AG10803 (cell line): ENCODE results near the gene ITM2B.
"Not testable (repeated sequence)": the region's sequence is repeated elsewhere in the genome, so short reads cannot be mapped to it uniquely, and the experiment has no call there.

Experiments
- DNase-seq: peaks from one replicate; pipeline ENCODE4 v3.0.0; 2010; ENCODE audit warnings: low read depth
- H3K4me3 ChIP-seq: 2 replicates; pipeline ENCODE4 v1.5.1; 2011; ENCODE audit warnings: mild to moderate bottlenecking, low read length, control low read depth
- TF ChIP-seq, protein P1 (sequence below): conservative IDR thresholded peaks from 2 replicates; pipeline ENCODE4 v1.5.1; 2011; ENCODE audit warnings: mild to moderate bottlenecking, low read length, control low read depth, inconsistent platforms

The ITM2B gene

DNA sequence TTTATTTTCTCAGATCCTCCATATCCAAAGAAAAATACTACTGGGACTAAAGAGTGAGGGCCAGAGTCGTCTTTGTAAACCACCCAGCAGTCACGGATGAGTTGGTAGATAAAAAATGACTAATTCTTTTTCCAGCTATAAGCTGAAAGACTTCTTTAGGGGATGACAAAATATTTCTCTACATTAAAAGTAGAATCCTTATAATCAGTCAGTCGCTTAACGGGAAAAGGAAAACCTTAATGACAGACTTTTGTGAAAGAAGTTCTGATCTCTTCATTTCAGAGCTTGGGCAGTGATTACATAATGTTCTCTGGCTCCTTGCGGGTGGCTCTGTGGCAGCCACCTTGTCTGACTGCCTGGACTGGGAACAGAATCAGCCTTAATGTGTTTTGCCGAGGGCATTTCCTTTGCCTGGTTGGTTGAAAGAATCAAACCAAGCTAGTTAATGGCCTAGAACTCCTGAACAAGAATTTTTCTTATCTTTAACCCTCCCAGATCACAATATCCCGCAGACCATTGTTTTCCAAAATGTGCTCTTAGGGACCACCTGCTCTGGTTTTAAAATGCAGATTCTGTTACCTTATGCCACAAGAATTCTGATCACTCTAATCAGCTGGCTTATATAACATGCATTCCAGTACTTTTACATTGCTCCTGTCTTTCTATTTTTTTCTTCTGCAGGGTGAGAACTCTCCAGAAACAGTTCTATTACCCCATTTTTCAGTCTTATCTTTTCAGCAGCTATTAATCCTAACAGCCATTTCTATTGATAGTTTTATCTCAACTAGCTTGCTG, 2.5 kb downstream of the ITM2B start:
- TF ChIP-seq, protein P1, sequence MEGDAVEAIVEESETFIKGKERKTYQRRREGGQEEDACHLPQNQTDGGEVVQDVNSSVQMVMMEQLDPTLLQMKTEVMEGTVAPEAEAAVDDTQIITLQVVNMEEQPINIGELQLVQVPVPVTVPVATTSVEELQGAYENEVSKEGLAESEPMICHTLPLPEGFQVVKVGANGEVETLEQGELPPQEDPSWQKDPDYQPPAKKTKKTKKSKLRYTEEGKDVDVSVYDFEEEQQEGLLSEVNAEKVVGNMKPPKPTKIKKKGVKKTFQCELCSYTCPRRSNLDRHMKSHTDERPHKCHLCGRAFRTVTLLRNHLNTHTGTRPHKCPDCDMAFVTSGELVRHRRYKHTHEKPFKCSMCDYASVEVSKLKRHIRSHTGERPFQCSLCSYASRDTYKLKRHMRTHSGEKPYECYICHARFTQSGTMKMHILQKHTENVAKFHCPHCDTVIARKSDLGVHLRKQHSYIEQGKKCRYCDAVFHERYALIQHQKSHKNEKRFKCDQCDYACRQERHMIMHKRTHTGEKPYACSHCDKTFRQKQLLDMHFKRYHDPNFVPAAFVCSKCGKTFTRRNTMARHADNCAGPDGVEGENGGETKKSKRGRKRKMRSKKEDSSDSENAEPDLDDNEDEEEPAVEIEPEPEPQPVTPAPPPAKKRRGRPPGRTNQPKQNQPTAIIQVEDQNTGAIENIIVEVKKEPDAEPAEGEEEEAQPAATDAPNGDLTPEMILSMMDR, result no peak
- peak overlapping the region; percentile 99 for H3K4me3 ChIP-seq
- DNase-seq, result peak; percentile 46

DNA sequence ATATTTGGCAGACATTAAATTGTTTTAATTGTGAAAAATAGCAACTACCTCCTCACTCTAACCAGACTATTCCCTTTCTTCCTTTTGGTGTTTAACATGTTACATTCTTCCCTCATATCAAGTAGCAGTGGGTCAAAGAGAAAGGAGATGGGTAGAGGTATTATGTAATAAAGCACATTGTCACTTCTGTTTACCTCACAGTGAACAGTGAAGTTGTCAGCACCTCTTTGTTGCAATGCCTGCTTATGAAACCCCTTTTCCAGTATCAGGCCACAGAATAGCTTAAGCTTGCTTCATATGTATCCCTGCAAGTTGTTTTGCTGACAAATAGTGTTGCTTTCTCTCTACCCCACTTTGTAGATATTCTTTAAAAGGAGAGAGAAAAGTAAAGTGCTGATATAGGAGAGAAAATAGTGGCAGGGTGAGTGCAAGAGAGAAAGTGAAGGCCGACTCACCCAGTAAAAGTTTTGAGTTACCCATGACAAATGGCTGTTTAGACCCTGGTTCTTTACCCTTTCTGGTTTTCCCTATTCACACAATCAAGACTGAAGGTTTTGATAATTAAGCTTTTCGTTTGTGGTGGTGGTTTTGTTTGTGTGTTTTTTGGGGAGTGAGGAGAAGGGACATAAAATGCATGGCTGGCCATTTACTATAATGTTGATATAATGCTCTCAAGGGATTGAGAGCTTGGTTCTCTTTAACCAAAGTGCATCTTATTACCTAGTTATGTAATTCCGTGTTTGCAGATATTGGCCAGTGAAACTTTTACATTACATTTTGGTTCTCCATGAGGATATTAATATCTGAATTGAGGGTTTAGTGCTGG, 3.7 kb downstream of the ITM2B start:
- TF ChIP-seq, protein P1, result no peak
- H3K4me3 ChIP-seq, result no peak overlapping the region

DNA sequence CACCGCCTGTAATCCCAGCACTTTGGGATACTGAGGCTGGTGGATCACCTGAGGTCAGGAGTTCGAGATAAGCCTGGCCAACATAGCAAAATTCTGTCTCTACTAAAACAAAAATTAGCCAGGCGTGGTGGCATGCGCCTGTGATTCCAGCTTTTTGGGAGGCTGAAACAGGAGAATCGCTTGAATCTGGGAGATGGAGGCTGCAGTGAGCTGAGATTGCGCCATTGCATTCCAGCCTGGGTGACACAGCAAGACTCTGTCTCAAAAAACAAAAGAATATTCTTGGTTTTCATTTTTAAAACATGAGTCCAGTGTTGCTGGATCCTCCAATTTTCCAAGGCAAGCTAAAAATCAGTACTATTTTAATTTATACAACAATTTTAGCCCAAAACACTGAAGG, 6.4 kb downstream of the ITM2B start:
- H3K4me3 ChIP-seq, DNase-seq: not testable (repeated sequence)

More for the DNA sequence above, 3.7 kb downstream of the ITM2B start:
- DNase-seq, result peak; percentile 62

DNA sequence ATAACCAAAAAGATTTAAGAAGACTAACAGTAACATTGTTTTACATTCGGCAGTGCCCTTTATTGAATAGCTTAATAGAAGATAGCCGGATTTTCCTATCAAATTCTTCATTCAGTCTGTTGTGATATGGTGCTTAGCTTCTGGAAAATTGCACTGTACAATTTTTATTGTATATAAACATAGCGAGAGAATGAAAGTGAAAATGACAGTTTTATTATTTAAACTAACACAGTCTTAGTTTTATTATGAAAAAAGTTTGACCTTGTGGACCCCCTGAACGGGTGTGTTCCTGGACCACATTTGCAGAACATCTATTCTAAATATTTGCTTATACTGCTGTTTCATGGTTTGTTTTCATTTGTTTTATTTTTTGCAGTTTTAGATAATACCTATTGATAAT, 8.6 kb downstream of the ITM2B start:
- DNase-seq, result no peak
- no peak overlapping the region for H3K4me3 ChIP-seq
- TF ChIP-seq, protein P1, result no peak

DNA sequence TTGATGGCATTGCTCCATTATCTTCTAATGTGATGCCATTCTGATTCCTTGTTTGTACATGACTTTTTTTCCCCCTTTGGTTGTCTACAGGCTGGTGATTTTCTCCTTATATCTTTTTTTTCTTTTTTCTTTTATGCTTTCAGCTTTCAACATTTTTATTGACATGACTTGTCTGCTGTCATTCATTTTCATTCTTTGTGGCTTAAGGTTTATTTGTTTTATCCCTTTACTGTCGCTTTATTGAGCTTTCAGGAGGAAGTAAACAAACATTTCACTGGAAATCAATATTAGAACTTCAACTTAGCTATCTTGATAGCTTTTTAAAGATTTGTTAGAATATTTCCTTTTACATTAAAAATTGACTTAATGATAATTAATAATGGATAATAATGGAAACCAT, 9.7 kb downstream of the ITM2B start:
- no peak for DNase-seq
- no peak overlapping the region for H3K4me3 ChIP-seq
- TF ChIP-seq, protein P1, result no peak

DNA sequence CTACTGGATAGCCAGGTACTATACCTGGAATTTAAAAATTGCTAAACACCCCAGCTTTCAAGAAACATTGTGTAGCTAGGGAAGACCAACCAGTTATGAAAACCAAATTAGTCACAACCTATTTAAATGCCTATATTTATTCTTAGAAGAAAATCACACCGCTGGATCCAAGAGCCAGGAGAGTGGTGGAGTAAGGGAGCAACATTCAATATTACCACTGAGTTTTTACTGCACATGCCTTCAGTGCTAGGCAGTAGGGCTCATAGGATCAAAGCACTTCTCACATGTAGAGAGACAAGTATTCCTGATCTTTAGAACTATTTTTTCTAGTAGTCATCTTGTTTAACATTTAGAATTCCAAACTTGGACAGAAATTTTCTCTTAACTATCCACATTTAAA, 11.2 kb downstream of the ITM2B start:
- TF ChIP-seq, protein P1, result no peak
- no peak overlapping the region for H3K4me3 ChIP-seq
- DNase-seq, result no peak

DNA sequence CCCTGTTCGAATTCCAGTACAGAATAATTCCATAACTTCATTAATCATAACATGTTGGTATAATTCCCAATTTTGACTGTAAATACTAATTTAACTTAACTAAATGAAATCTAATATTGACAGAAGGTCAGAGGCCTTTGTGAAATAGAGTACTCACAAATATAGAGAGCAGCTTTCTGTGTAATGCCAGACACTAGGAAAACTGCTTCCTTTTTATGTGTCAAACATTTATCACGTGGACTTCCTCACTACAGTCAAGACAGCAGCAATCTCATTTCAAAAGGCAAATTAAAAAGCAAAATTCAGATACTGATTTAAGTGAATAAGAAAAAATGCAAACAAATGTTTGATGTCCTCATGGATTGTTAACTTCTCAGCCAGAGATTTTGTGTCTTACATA, 13.1 kb downstream of the ITM2B start:
- TF ChIP-seq, protein P1, result no peak
- DNase-seq, result no peak
- no peak overlapping the region for H3K4me3 ChIP-seq
